H9 (cell line): ENCODE results near the gene YES1. TPM values are rescaled to one million over a fixed set of nuclear protein-coding genes. Genes with fewer than 3 reads are reported as not detected.

Experiments
- DNase-seq: peaks from one replicate; pipeline ENCODE4 v3.0.0-alpha.2; 2017
- H2AFZ ChIP-seq: one replicate; pipeline ENCODE4 v1.6.1; 2013; ENCODE audit warnings: mild to moderate bottlenecking, low read length, control low read depth, moderate library complexity
- H2AK5ac ChIP-seq: 2 replicates; pipeline ENCODE4 v1.6.1; 2013; ENCODE audit warnings: low read length, control low read depth, mixed read lengths; ENCODE audit not compliant: insufficient read length
- H2BK120ac ChIP-seq: one replicate; pipeline ENCODE4 v1.6.1; 2013; ENCODE audit warnings: low read depth, mild to moderate bottlenecking, low read length, control low read depth, inconsistent platforms; ENCODE audit not compliant: poor library complexity, severe bottlenecking
- H2BK12ac ChIP-seq: 2 replicates; pipeline ENCODE4 v1.6.1; 2013; ENCODE audit warnings: low read length, control low read depth, mixed read lengths, low read depth; ENCODE audit not compliant: insufficient read length
- H2BK15ac ChIP-seq: 2 replicates; pipeline ENCODE4 v1.6.1; 2013; ENCODE audit warnings: low read depth, low read length, control low read depth
- H2BK20ac ChIP-seq: one replicate; pipeline ENCODE4 v1.6.1; 2013; ENCODE audit warnings: low read depth, mild to moderate bottlenecking, low read length, control low read depth, inconsistent platforms; ENCODE audit not compliant: poor library complexity, severe bottlenecking
- H2BK5ac ChIP-seq: 2 replicates; pipeline ENCODE4 v1.6.1; 2013; ENCODE audit warnings: low read length, control low read depth, mixed read lengths; ENCODE audit not compliant: insufficient read length
- H3K14ac ChIP-seq: 2 replicates; pipeline ENCODE4 v1.6.1; 2013; ENCODE audit warnings: low read length, control low read depth; ENCODE audit not compliant: insufficient read depth
- H3K18ac ChIP-seq: 2 replicates; pipeline ENCODE4 v1.6.1; 2013; ENCODE audit warnings: low read depth, mild to moderate bottlenecking, mixed read lengths, low read length, control low read depth; ENCODE audit not compliant: insufficient read length
- H3K23ac ChIP-seq: 2 replicates; pipeline ENCODE4 v1.6.1; 2013; ENCODE audit warnings: low read length, control low read depth, mixed read lengths, low read depth; ENCODE audit not compliant: insufficient read length
- H3K23me2 ChIP-seq: 2 replicates; pipeline ENCODE4 v1.6.1; 2013; ENCODE audit warnings: low read depth, mild to moderate bottlenecking, mixed read lengths, low read length, control low read depth; ENCODE audit not compliant: insufficient read length, poor library complexity, severe bottlenecking
- H3K27ac ChIP-seq: 2 replicates; pipeline ENCODE4 v1.5.1; 2013; ENCODE audit warnings: low read length, control low read depth, mixed read lengths, low read depth; ENCODE audit not compliant: insufficient read length
- H3K27me3 ChIP-seq: 2 replicates; pipeline ENCODE4 v1.6.1; 2013; ENCODE audit warnings: low read length, control low read depth, inconsistent platforms; ENCODE audit not compliant: insufficient read depth
- H3K4ac ChIP-seq: 2 replicates; pipeline ENCODE4 v1.6.1; 2013; ENCODE audit warnings: low read depth, mild to moderate bottlenecking, control low read depth, inconsistent platforms, low read length, moderate library complexity
- H3K4me1 ChIP-seq: 2 replicates; pipeline ENCODE4 v1.6.1; 2013; ENCODE audit warnings: low read length, control low read depth, inconsistent platforms; ENCODE audit not compliant: insufficient read depth
- H3K4me2 ChIP-seq: 2 replicates; pipeline ENCODE4 v1.6.1; 2013; ENCODE audit warnings: low read length, control low read depth, mixed read lengths; ENCODE audit not compliant: insufficient read length, insufficient read depth
- H3K56ac ChIP-seq: 2 replicates; pipeline ENCODE4 v1.6.1; 2013; ENCODE audit warnings: low read depth, mild to moderate bottlenecking, mixed read lengths, low read length, control low read depth; ENCODE audit not compliant: insufficient read length
- H3K79me1 ChIP-seq: 2 replicates; pipeline ENCODE4 v1.6.1; 2013; ENCODE audit warnings: low read depth, mild to moderate bottlenecking, moderate library complexity, low read length, control low read depth, inconsistent platforms; ENCODE audit not compliant: insufficient read depth, poor library complexity, severe bottlenecking
- H3K79me2 ChIP-seq: 2 replicates; pipeline ENCODE4 v1.6.1; 2013; ENCODE audit warnings: low read length, control low read depth, inconsistent platforms; ENCODE audit not compliant: insufficient read depth
- H3K9ac ChIP-seq: 2 replicates; pipeline ENCODE4 v1.6.1; 2013; ENCODE audit warnings: low read length, control low read depth, mixed read lengths; ENCODE audit not compliant: insufficient read length; ENCODE audit errors: extremely low read depth
- H3K9me3 ChIP-seq: one replicate; pipeline ENCODE4 v1.6.1; 2013; ENCODE audit warnings: low read depth, low read length, inconsistent platforms; ENCODE audit not compliant: control insufficient read depth
- H3T11ph ChIP-seq: one replicate; pipeline ENCODE4 v1.6.1; 2013; ENCODE audit warnings: mild to moderate bottlenecking, low read length, control low read depth, inconsistent platforms
- H4K20me1 ChIP-seq: one replicate; pipeline ENCODE4 v1.6.1; 2013; ENCODE audit not compliant: control insufficient read depth, insufficient read length, insufficient read depth
- H4K5ac ChIP-seq: 2 replicates; pipeline ENCODE4 v1.6.1; 2013; ENCODE audit warnings: low read depth, mild to moderate bottlenecking, mixed read lengths, low read length, control low read depth; ENCODE audit not compliant: insufficient read length
- H4K8ac ChIP-seq: replicated peaks from 2 replicates; pipeline ENCODE4 v1.6.1; 2013; ENCODE audit warnings: low read length, control low read depth, mixed read lengths, low read depth; ENCODE audit not compliant: insufficient read length
- H4K91ac ChIP-seq: 2 replicates; pipeline ENCODE4 v1.6.1; 2013; ENCODE audit warnings: low read depth, mild to moderate bottlenecking, moderate library complexity, mixed read lengths, low read length, control low read depth; ENCODE audit not compliant: insufficient read length
- H3K27ac Mint-ChIP-seq, 3 experiments: 2 replicates in 2 of 3; 3 replicates in 1 of 3; pipeline ENCODE4 v1.8.0; 2020 to 2021; ENCODE audit warnings: mixed read lengths in 3 of 3, mild to moderate bottlenecking in 1 of 3, moderate library complexity in 1 of 3
- H3K27me3 Mint-ChIP-seq: 2 replicates; pipeline ENCODE4 v1.8.0; 2021; ENCODE audit warnings: low read depth, mild to moderate bottlenecking, moderate library complexity, mixed read lengths
- H3K36me3 Mint-ChIP-seq, 3 experiments: 2 replicates in 2 of 3; 3 replicates in 1 of 3; pipeline ENCODE4 v1.8.0; 2020 to 2021; ENCODE audit warnings: low read depth in 3 of 3, mixed read lengths in 3 of 3; ENCODE audit not compliant: insufficient read depth in 1 of 3
- H3K4me1 Mint-ChIP-seq, 2 experiments: 2 replicates each; pipeline ENCODE4 v1.8.0; 2020; ENCODE audit warnings: mixed read lengths in 2 of 2
- H3K4me3 Mint-ChIP-seq, 2 experiments: 2 replicates in 1 of 2; 3 replicates in 1 of 2; pipeline ENCODE4 v1.8.0; 2020 to 2021; ENCODE audit warnings: mild to moderate bottlenecking in 2 of 2, mixed read lengths in 2 of 2, moderate library complexity in 1 of 2
- H3K9me3 Mint-ChIP-seq, 2 experiments: 2 replicates in 1 of 2; 3 replicates in 1 of 2; pipeline ENCODE4 v1.8.0; 2020; ENCODE audit warnings: mild to moderate bottlenecking in 2 of 2, mixed read lengths in 2 of 2, moderate library complexity in 1 of 2
- CTCF ChIP-seq: fragments of 200-600 bp; sonication (generic); conservative IDR thresholded peaks from 3 replicates; pipeline ENCODE4 v1.8.0; 2021; ENCODE audit warnings: antibody characterized with exemption, mild to moderate bottlenecking
- WGBS: extraction: QIAGEN DNeasy Blood & Tissue Kit; methylation state at CpG from one replicate; pipeline ENCODE4 v1.1.7; 2013; ENCODE audit warnings: missing lambda C conversion rate, low lambda C conversion rate, mixed read lengths; ENCODE audit not compliant: insufficient read length; ENCODE audit errors: extremely low coverage; 5-methylcytosine and 5-hydroxymethylcytosine counted together
- total RNA-seq: library from RNA; stranded (reverse); gene quantifications from 2 replicates; pipeline ENCODE4 v1.2.1, GENCODE V29; 2021

The YES1 gene
- total RNA-seq, 1 experiment from 2014 or later, result 86.9 TPM

GRCh38 chr18:681985-682384 lies 130.1 kb downstream of the YES1 start:
- Histone ChIP-seq H3K27me3 (no peaks in the 10 kb centered on the region), H3K56ac (no peak overlapping the region), H2BK12ac (no peak overlapping the region), H4K5ac (no peak overlapping the region), H4K8ac (no peak overlapping the region), H3K9ac (no peak overlapping the region), H2BK20ac (no peak overlapping the region), H3T11ph (no peak overlapping the region), H3K27ac (no peak overlapping the region), H2BK5ac (no peak overlapping the region), H3K23ac (no peak overlapping the region), H3K4ac (no peak overlapping the region), H3K14ac (no peak overlapping the region), H3K79me2 (no peaks in the 10 kb centered on the region), H3K79me1 (no peaks in the 10 kb centered on the region), H3K18ac (no peak overlapping the region), H4K20me1 (no peaks in the 10 kb centered on the region), H3K4me2 (no peak overlapping the region), H2AK5ac (no peak overlapping the region), H4K91ac (no peak overlapping the region), H3K4me1 (peaks cover 6% of the 10 kb centered on the region; the same call in 1 of the 2 replicates), H3K9me3 (no peaks in the 10 kb centered on the region), H2BK15ac (no peak overlapping the region), H3K23me2 (no peaks in the 10 kb centered on the region), H2AFZ (no peak overlapping the region), H2BK120ac (no peak overlapping the region)
- Mint-ChIP-seq H3K9me3 (no peaks in the 10 kb centered on the region), H3K27ac (no peak overlapping the region), H3K36me3 (peaks cover 11 to 61% (median 44%) of the 10 kb centered on the region in 3 experiments), H3K4me1 (peaks cover 16 to 18% of the 10 kb centered on the region in 2 experiments), H3K4me3 (no peak overlapping the region), H3K27me3 (peaks cover 3% of the 10 kb centered on the region; the same call in 1 of the 2 replicates)
- WGBS, result no CpG with 5 or more reads among the region's 5 CpGs
- no peak for TF ChIP-seq CTCF
- DNase-seq, result no peak
